GM10248 (cell line): Measurements from ENCODE around the gene GRIK3.

Experiments
- CTCF ChIA-PET: fragments of 300-600 bp; sonication (Branson Sonifier 250); formaldehyde crosslinking; extraction: SDS; loops from one replicate; lab custom pipeline; 2021; ENCODE audit warnings: antibody characterized with exemption; lab: Yijun Ruan, JAX
- POLR2A ChIA-PET: fragments of 350-650 bp; sonication (Branson Sonifier 250); formaldehyde crosslinking; extraction: SDS; loops from one replicate; lab custom pipeline; 2020; ENCODE audit warnings: antibody characterized with exemption; lab: Yijun Ruan, JAX
- DNase-seq: peaks from one replicate; pipeline ENCODE4 v3.0.0; 2012; ENCODE audit errors: extremely low spot score
- TF ChIP-seq, protein P1 (sequence below): IDR thresholded peaks from 2 replicates; pipeline ENCODE4 v1.5.1; 2012; ENCODE audit warnings: mild to moderate bottlenecking, low read depth; ENCODE audit errors: extremely low read depth, missing control alignments, control extremely low read depth

Gene GRIK3

DNA sequence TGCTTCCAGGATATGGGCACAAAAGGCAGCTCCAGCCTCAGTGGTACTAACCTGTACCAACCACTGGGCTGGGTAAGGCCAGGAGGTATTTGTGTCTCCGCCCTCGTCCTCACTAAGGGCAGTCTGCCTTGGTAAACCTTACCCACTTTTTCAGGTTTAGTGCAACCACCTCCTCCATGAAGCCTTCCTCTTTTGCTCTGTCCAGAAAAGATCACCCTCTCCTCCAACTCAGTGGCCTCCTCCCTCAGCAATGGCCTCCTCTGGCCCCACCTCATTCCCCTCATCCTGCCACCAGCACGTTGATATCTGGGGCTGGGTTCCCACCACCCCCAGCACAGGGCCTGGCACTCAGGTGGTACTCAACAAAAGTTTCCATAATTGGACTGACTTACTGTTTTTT is 161.5 kb downstream of the GRIK3 start:
- CTCF ChIA-PET: interaction anchor here (1.1 kb wide), 1 partner anchor 9 kb away, joined by 6 read pairs; no protein-coding TSS in a partner anchor
- POLR2A ChIA-PET: no interaction called here
- no peak for DNase-seq
- TF ChIP-seq, protein P1, sequence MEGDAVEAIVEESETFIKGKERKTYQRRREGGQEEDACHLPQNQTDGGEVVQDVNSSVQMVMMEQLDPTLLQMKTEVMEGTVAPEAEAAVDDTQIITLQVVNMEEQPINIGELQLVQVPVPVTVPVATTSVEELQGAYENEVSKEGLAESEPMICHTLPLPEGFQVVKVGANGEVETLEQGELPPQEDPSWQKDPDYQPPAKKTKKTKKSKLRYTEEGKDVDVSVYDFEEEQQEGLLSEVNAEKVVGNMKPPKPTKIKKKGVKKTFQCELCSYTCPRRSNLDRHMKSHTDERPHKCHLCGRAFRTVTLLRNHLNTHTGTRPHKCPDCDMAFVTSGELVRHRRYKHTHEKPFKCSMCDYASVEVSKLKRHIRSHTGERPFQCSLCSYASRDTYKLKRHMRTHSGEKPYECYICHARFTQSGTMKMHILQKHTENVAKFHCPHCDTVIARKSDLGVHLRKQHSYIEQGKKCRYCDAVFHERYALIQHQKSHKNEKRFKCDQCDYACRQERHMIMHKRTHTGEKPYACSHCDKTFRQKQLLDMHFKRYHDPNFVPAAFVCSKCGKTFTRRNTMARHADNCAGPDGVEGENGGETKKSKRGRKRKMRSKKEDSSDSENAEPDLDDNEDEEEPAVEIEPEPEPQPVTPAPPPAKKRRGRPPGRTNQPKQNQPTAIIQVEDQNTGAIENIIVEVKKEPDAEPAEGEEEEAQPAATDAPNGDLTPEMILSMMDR: no peak

DNA sequence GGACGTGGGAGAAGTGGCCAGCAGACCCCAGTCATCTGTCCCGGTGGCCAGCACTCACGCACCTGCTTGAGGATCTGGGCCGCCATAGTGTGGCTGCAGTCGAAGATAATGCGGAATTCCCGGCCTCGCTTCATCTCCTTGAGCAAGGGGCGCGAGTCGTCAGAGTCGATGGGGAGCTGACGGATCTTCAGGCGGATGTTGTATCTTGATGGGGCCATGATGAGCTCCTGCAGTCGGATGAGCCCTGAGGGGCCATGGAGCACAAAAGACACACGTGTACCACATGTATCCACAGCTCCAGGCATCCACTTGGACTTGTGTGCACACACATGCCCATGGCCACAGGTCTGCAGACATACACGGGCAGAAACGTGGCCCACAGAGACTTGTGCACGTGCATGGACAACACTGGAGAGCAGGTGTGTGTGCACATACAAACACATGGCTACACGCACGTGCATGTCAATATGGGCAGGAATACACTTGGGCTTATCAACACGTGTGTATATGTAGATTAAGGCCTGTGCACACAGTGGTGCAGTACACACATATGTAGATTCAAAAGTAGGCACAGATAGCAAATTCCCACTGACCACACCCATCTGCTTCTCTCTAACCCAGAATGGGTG is 162.1 kb downstream of the GRIK3 start:
- ChIA-PET CTCF (interaction anchor here (1.1 to 1.6 kb wide), 2 partner anchors 8 to 94 kb away, joined by 3 to 6 read pairs; no protein-coding TSS in a partner anchor), POLR2A (no interaction called here)
- no peak for DNase-seq
- TF ChIP-seq, protein P1: no peak

DNA sequence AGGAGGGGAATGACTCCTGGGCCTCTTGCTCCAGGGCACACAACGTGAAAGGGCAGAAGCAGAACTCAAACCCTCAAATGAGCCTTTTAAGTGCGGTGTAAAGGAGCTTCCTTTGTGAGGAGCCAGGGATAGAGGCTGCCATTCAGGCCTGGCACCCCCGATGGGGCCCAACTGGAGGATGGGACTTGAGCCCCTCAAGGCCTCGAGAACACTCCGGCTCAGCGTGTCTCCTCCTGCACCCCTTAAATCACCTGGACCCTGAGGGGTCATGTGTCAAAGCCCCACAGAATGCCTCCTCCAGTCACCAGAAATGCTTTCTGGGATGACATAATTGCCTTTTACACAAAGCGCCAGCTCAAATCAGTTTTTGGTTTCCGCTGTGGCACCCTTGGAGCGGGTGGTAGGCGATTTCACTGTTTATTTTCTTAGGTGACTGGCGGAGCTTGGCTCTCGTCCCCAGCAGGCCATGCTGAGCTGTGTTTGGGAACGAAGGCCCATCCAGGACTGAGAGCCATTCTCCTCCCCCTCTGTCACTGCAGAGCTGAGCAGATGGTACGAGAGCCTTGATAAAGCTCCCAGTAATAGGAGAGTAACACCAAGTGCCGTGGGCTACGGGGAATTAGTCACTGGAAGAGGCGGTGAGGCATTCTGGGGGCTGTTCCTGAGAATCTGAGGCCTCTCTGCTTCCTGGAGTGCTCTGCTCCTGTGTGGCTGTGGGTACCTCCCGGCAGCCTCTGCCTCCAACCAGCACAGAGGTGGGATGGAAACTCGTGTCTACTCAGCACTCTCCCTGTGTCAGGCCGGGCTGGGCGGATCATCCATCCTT is 163.0 kb downstream of the GRIK3 start:
- no peak for DNase-seq
- TF ChIP-seq, protein P1: no peak
- POLR2A ChIA-PET: no interaction called here
- CTCF ChIA-PET: interaction anchor here (1.1 to 1.8 kb wide), 3 partner anchors 8 to 93 kb away, joined by 3 to 6 read pairs (median 5); no protein-coding TSS in a partner anchor

DNA sequence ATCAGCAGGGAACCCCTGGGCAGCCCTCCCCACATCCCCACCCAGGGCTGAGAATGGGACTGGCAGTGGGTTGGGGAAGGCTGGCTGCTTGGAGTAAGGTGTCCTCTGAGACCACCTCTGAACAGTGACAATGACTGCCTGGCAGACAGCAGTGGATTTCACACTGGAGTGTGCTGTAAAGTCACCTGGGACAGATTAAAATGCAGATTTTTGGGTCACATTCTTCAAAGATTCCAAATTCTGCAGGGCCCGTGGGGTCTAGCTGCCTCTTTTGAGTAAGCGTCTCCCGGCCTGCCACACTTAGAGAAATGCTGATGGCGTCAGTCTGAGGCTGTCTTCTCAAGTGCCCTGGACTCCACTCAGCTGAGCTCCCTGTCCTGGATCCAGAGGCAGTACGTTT is 164.5 kb downstream of the GRIK3 start:
- TF ChIP-seq, protein P1: no peak
- ChIA-PET POLR2A (no interaction called here), CTCF (interaction anchor here (1.8 kb wide), 1 partner anchor 10 kb away, joined by 5 read pairs; no protein-coding TSS in a partner anchor)
- no peak for DNase-seq

DNA sequence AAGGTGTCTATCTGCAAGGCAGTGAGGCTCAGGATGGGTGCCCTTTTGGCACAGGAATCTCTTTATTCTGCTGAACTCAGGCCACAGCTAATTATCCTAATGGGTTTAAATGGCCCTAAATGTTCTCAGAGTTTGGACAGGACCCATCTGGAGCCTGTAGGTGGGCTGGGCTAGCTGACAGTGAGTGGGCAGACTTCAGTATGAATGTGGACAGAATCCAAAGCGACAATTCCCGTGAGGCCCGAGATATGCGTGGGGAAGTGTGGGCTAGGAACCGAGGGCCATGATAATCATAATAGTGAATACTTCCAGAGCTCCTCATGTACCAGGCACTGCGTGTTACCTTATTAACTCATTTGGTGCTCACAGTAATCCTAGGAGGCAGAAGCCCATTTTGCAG is 165.3 kb downstream of the GRIK3 start:
- TF ChIP-seq, protein P1: no peak
- DNase-seq: no peak
- ChIA-PET CTCF (interaction anchor here (1.0 kb wide), 1 partner anchor 33 kb away, joined by 3 read pairs; no protein-coding TSS in a partner anchor), POLR2A (no interaction called here)

DNA sequence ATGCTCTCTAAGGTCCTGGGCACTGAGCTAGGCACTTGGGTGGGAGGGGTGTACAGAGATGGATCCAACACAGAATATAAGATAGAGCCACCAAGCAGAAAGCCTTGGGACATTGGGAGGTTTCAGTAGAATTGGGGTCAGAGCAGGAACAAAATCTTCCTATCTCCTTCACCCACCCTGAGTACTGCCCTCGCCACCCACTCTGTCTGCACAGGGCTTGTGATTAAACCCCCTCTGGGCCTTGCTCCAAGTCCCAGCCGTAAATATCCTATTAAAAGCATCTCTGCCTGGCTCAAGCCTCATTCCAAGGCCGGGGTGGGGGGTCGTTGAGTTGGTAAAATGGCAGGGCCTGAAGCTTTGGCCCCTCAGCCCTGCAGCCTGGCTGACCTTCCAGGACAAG is 166.7 kb downstream of the GRIK3 start:
- TF ChIP-seq, protein P1: no peak
- no peak for DNase-seq
- POLR2A ChIA-PET: no interaction called here
- CTCF ChIA-PET: interaction anchor here (0.7 to 1.6 kb wide), 4 partner anchors 10 to 15 kb away, joined by 3 to 4 read pairs (median 4); no protein-coding TSS in a partner anchor
